Stomach smooth muscle (tissue), 2 donors: ENCODE data around the gene KCND3.
A peak's percentile ranks its signal among the peaks of the same experiment; 100 is the strongest.

Experiments
- H3K27ac ChIP-seq: one replicate; pipeline ENCODE4 v1.7.0; 2013; ENCODE audit warnings: mild to moderate bottlenecking, low read length, inconsistent platforms
- H3K27me3 ChIP-seq, 2 donors: one replicate each; pipeline ENCODE4 v1.7.0; 2013; ENCODE audit warnings: low read length in 2 of 2; ENCODE audit not compliant: insufficient read depth in 2 of 2, control insufficient read depth in 1 of 2
- H3K36me3 ChIP-seq, 2 donors: one replicate each; pipeline ENCODE4 v1.7.0; 2013; ENCODE audit warnings: low read length in 2 of 2; ENCODE audit not compliant: control insufficient read depth in 2 of 2, insufficient read depth in 2 of 2
- H3K4me1 ChIP-seq: one replicate; pipeline ENCODE4 v1.7.0; 2013; ENCODE audit warnings: low read length; ENCODE audit not compliant: control insufficient read depth, insufficient read depth
- H3K4me3 ChIP-seq, 2 donors: one replicate each; pipeline ENCODE4 v1.7.0; 2013; ENCODE audit warnings: low read length in 2 of 2
- H3K9ac ChIP-seq, 2 donors: one replicate each; pipeline ENCODE4 v1.7.0; 2013; ENCODE audit warnings: low read length in 2 of 2, mild to moderate bottlenecking in 1 of 2
- H3K9me3 ChIP-seq, 2 donors: one replicate each; pipeline ENCODE4 v1.7.0; 2013; ENCODE audit warnings: low read length in 2 of 2; ENCODE audit not compliant: control insufficient read depth in 2 of 2
- donor health status: healthy.
- donor health status: Pancreatic carcinoma.

The KCND3 gene

GRCh38 chr1:111959436-111959835, 30.0 kb downstream of the KCND3 start:
- no peak overlapping the region for H3K27ac ChIP-seq
- no peak overlapping the region for H3K9ac ChIP-seq
- H3K4me1 ChIP-seq, result peaks cover 45% of the 10 kb centered on the region

GRCh38 chr1:111958851-111959250, 30.6 kb downstream of the KCND3 start:
- Histone ChIP-seq H3K9me3 (no peaks in the 10 kb centered on the region), H3K27ac (no peak overlapping the region), H3K4me1 (peaks cover 40% of the 10 kb centered on the region), H3K4me3 (no peak overlapping the region), H3K9ac (no peak overlapping the region), H3K36me3 (no peaks in the 10 kb centered on the region), H3K27me3 (no peaks in the 10 kb centered on the region)

More at GRCh38 chr1:111959436-111959835, 30.0 kb downstream of the KCND3 start:
- Histone ChIP-seq H3K9me3 (no peaks in the 10 kb centered on the region), H3K27me3 (no peaks in the 10 kb centered on the region), H3K36me3 (no peaks in the 10 kb centered on the region), H3K4me3 (no peak overlapping the region)

- no peak overlapping the region for H3K4me3 ChIP-seq
- H3K27ac ChIP-seq, result no peak overlapping the region
- H3K9ac ChIP-seq, result no peak overlapping the region
- H3K9me3 ChIP-seq, result no peaks in the 10 kb centered on the region
- H3K36me3 ChIP-seq, result no peaks in the 10 kb centered on the region
- peaks cover 37% of the 10 kb centered on the region for H3K4me1 ChIP-seq
- no peaks in the 10 kb centered on the region for H3K27me3 ChIP-seq
Observed at GRCh38 chr1:111958075-111958474, 31.4 kb downstream of the KCND3 start.

- Histone ChIP-seq H3K4me3 (peak overlapping the region in 1 of 2 donors; percentile 29), H3K36me3 (no peaks in the 10 kb centered on the region), H3K9ac (no peak overlapping the region), H3K4me1 (peaks cover 30% of the 10 kb centered on the region), H3K27me3 (no peaks in the 10 kb centered on the region), H3K9me3 (no peaks in the 10 kb centered on the region), H3K27ac (no peak overlapping the region)
Observed at GRCh38 chr1:111956155-111956771, 33.2 kb downstream of the KCND3 start.

- Histone ChIP-seq H3K4me3 (no peak overlapping the region), H3K27me3 (no peaks in the 10 kb centered on the region), H3K36me3 (no peaks in the 10 kb centered on the region), H3K9ac (no peak overlapping the region), H3K4me1 (peaks cover 30% of the 10 kb centered on the region), H3K9me3 (no peaks in the 10 kb centered on the region), H3K27ac (no peak overlapping the region)
Observed at GRCh38 chr1:111955755-111956154, 33.7 kb downstream of the KCND3 start.

- H3K27me3 ChIP-seq, result no peaks in the 10 kb centered on the region
- no peaks in the 10 kb centered on the region for H3K36me3 ChIP-seq
- no peak overlapping the region for H3K4me3 ChIP-seq
- H3K4me1 ChIP-seq, result peaks cover 28% of the 10 kb centered on the region
- no peaks in the 10 kb centered on the region for H3K9me3 ChIP-seq
- H3K9ac ChIP-seq, result no peak overlapping the region
- no peak overlapping the region for H3K27ac ChIP-seq
Observed at GRCh38 chr1:111953797-111954196, 35.7 kb downstream of the KCND3 start.

GRCh38 chr1:111952125-111952657, 37.3 kb downstream of the KCND3 start:
- Histone ChIP-seq H3K36me3 (no peaks in the 10 kb centered on the region), H3K27ac (no peak overlapping the region), H3K27me3 (no peaks in the 10 kb centered on the region), H3K9ac (no peak overlapping the region), H3K9me3 (no peaks in the 10 kb centered on the region), H3K4me1 (peaks cover 30% of the 10 kb centered on the region), H3K4me3 (no peak overlapping the region)

GRCh38 chr1:111948209-111949171, 41.0 kb downstream of the KCND3 start:
- Histone ChIP-seq H3K9me3 (no peaks in the 10 kb centered on the region), H3K4me1 (peaks cover 17% of the 10 kb centered on the region), H3K36me3 (no peaks in the 10 kb centered on the region), H3K4me3 (peak overlapping the region in 1 of 2 donors; percentile 40), H3K9ac (peak overlapping the region in 1 of 2 donors; percentile 23), H3K27me3 (no peaks in the 10 kb centered on the region), H3K27ac (peak overlapping the region; percentile 58)

GRCh38 chr1:111943846-111944749, 45.4 kb downstream of the KCND3 start:
- Histone ChIP-seq H3K27ac (no peak overlapping the region), H3K9ac (no peak overlapping the region), H3K27me3 (no peaks in the 10 kb centered on the region), H3K4me3 (no peak overlapping the region), H3K9me3 (no peaks in the 10 kb centered on the region), H3K36me3 (no peaks in the 10 kb centered on the region), H3K4me1 (peaks cover 15% of the 10 kb centered on the region)

GRCh38 chr1:111943066-111943465, 46.4 kb downstream of the KCND3 start:
- Histone ChIP-seq H3K9me3 (no peaks in the 10 kb centered on the region), H3K27me3 (no peaks in the 10 kb centered on the region), H3K27ac (no peak overlapping the region)

More at GRCh38 chr1:111943066-111943465, 46.4 kb downstream of the KCND3 start:
- peaks cover 5% of the 10 kb centered on the region for H3K4me1 ChIP-seq
- no peaks in the 10 kb centered on the region for H3K36me3 ChIP-seq
- no peak overlapping the region for H3K9ac ChIP-seq
- no peak overlapping the region for H3K4me3 ChIP-seq
